Left lung (tissue), 10 donors: Measurements from ENCODE around the gene ALDH2. TPM values are rescaled to one million over a fixed set of nuclear protein-coding genes. Genes with fewer than 3 reads are reported as not detected.

Experiments used
- ATAC-seq: fragments of 200-7000 bp; cut with Tn5 transposase; one replicate; pipeline ENCODE4 v1.9.1; 2020; ENCODE audit warnings: moderate library complexity
- DNase-seq, 4 donors: peaks; one replicate each; pipeline ENCODE4 v3.0.0-alpha.2; 2013 to 2020
- H3K27ac ChIP-seq, 2 donors: fragments of 200-600 bp; sonication (generic) in 1 of 2; one replicate each; pipeline versions ENCODE4 v1.5.0 to v1.8.0; 2020 to 2021
- H3K27me3 ChIP-seq, 2 donors: fragments of 200-600 bp; sonication (generic) in 1 of 2; one replicate each; pipeline versions ENCODE4 v1.5.0 to v1.8.0; 2020 to 2021
- H3K36me3 ChIP-seq, 2 donors: fragments of 200-600 bp; sonication (generic) in 1 of 2; one replicate each; pipeline versions ENCODE4 v1.5.0 to v1.8.0; 2020 to 2021
- H3K4me1 ChIP-seq, 2 donors: fragments of 200-600 bp; one replicate each; pipeline ENCODE4 v1.8.0; 2021
- H3K4me3 ChIP-seq, 2 donors: fragments of 200-600 bp; sonication (generic) in 1 of 2; one replicate each; pipeline versions ENCODE4 v1.5.0 to v1.8.0; 2020 to 2021; ENCODE audit warnings: mild to moderate bottlenecking in 1 of 2
- H3K9me3 ChIP-seq, 2 donors: fragments of 200-600 bp; sonication (generic) in 1 of 2; one replicate each; pipeline versions ENCODE4 v1.5.0 to v1.8.0; 2020 to 2021
- CTCF ChIP-seq, 2 donors: fragments of 200-600 bp; sonication (generic) in 1 of 2; IDR thresholded peaks; one replicate each; pipeline versions ENCODE4 v1.5.0 to v1.8.0; 2021; ENCODE audit warnings: antibody characterized with exemption in 2 of 2
- intact Hi-C, 2 donors: fragments of 100-400 bp; cut with DNase I; formaldehyde crosslinking; loops; one replicate each; pipeline versions ENCODE4 v1.11.2 to v1.14.2; 2022
- polyA plus RNA-seq, 6 donors: library from polyadenylated mRNA; unstranded; fragments of 120-200 nt; gene quantifications; one replicate each; pipeline ENCODE4 v1.2.1, GENCODE V29; 2013; ENCODE audit not compliant: insufficient read length in 6 of 6
- total RNA-seq, 2 donors: library from RNA; stranded (reverse); fragmentation: NEBNext Ultra II Directional; extraction: Animal tissue kit (Norgen Biotek cat#: 25700); gene quantifications; one replicate each; pipeline ENCODE4 v1.2.1, GENCODE V29; 2021
- donor health status: DM: no; HTN: yes; CAD: no.
- donor health status: DM: no; HTN: no; CAD: no.

ALDH2 gene
- total and polyA plus RNA-seq, 8 donors = 91.6 to 289 (median 104) TPM

- ATAC-seq = peak; percentile 62
- no peak overlapping the region for H3K4me3 ChIP-seq
- H3K36me3 ChIP-seq = peaks cover 0 to 16% of the 10 kb centered on the region in 2 donors
- H3K27ac ChIP-seq = peak overlapping the region; percentile 41 to 67
- TF ChIP-seq CTCF (IDR thresholded peaks at IDR 0.05) = no peak
- intact Hi-C loops = loop anchor here in 1 of 2 donors (5.0 kb wide), 1 partner anchor 55 kb away; no protein-coding TSS in a partner anchor
- no peaks in the 10 kb centered on the region for H3K9me3 ChIP-seq
- H3K27me3 ChIP-seq = no peaks in the 10 kb centered on the region
- H3K4me1 ChIP-seq = peaks cover 12 to 21% of the 10 kb centered on the region in 2 donors
- peak in 3 of 4 donors; percentile 51 to 82 (median 69) for DNase-seq
Measured at GRCh38 chr12:111757361-111758119, 9.2 kb upstream of the ALDH2 start.

DNA sequence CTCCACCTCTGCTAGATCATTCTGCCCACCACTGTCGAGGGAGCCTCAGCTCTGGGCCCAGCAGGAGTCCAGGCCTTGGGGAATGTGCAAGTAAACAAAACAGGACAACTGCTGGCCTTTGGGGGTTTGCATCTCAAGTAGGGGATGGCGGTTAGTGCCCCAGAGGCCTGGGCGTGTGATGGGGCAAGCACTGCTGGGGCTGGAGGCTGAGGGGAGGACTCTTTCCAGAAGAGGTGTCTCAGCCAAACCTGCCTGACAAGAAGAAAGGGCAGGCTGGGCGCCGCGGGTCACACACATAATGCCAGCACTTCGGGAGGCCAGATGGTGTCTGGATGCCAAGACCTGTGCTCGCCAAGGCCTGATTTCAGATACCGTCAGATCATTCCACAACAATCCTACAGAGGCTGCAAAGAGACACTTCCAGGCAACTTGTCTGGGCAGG, 8.6 kb upstream of the ALDH2 start:
- ATAC-seq = peak; percentile 68
- no peak for TF ChIP-seq CTCF (IDR thresholded peaks at IDR 0.05)
- peak overlapping the region; percentile 41 to 67 for H3K27ac ChIP-seq

GRCh38 chr12:111759271-111759670, 7.5 kb upstream of the ALDH2 start:
- ATAC-seq = no peak
- Histone ChIP-seq H3K27ac (no peak overlapping the region), H3K9me3 (no peaks in the 10 kb centered on the region), H3K4me3 (no peak overlapping the region), H3K27me3 (no peaks in the 10 kb centered on the region), H3K36me3 (peaks cover 0 to 14% of the 10 kb centered on the region in 2 donors), H3K4me1 (peaks cover 12 to 21% of the 10 kb centered on the region in 2 donors)
- TF ChIP-seq CTCF (IDR thresholded peaks at IDR 0.05) = no peak
- DNase-seq = no peak
- intact Hi-C loops = loop anchor here in 1 of 2 donors (5.0 kb wide), 1 partner anchor 53 kb away; no protein-coding TSS in a partner anchor

More for the DNA sequence above, 8.6 kb upstream of the ALDH2 start:
- intact Hi-C loops = loop anchor here in 1 of 2 donors (5.0 kb wide), 1 partner anchor 54 kb away; no protein-coding TSS in a partner anchor
- Histone ChIP-seq H3K4me3 (no peak overlapping the region), H3K36me3 (peaks cover 0 to 16% of the 10 kb centered on the region in 2 donors), H3K27me3 (no peaks in the 10 kb centered on the region), H3K9me3 (no peaks in the 10 kb centered on the region), H3K4me1 (peaks cover 12 to 21% of the 10 kb centered on the region in 2 donors)
- DNase-seq = peak in 1 of 4 donors; percentile 80

DNA sequence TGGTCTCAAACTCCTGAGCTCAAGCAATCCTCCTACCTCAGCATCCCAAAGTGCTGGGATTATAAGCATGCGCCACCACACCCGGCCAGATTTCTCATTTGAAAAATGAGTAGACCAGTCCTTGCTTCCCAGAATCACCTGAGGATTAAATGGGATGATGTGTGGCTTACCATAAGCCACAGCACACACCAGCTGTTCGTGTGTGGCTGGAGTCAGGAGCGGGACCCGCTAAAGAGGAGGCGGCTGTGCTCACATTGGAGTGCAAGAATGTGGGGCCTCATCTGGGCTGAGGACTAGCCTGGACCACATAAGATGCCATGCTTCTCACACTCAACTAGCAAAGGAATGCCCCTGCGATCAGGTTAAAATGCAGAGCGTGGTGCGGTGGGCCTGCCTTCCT, 6.7 kb upstream of the ALDH2 start:
- intact Hi-C loops = loop anchor here in 1 of 2 donors (5.0 kb wide), 1 partner anchor 52 kb away; no protein-coding TSS in a partner anchor
- H3K4me1 ChIP-seq = peaks cover 12 to 21% of the 10 kb centered on the region in 2 donors
- no peak overlapping the region for H3K4me3 ChIP-seq
- H3K27ac ChIP-seq = no peak overlapping the region
- no peaks in the 10 kb centered on the region for H3K9me3 ChIP-seq
- H3K36me3 ChIP-seq = peaks cover 0 to 10% of the 10 kb centered on the region in 2 donors
- H3K27me3 ChIP-seq = no peaks in the 10 kb centered on the region
- peak in 1 of 4 donors; percentile 16 for DNase-seq
- no peak for TF ChIP-seq CTCF (IDR thresholded peaks at IDR 0.05)
- ATAC-seq = no peak

GRCh38 chr12:111761099-111761498, 5.6 kb upstream of the ALDH2 start:
- DNase-seq = peak in 1 of 4 donors; percentile 22
- peaks cover 0 to 3% of the 10 kb centered on the region in 2 donors for H3K36me3 ChIP-seq
- peaks cover 12 to 30% of the 10 kb centered on the region in 2 donors for H3K4me1 ChIP-seq
- ATAC-seq = no peak
- TF ChIP-seq CTCF (IDR thresholded peaks at IDR 0.05) = no peak
- H3K4me3 ChIP-seq = no peak overlapping the region
- H3K9me3 ChIP-seq = no peaks in the 10 kb centered on the region
- H3K27me3 ChIP-seq = no peaks in the 10 kb centered on the region
- no peak overlapping the region for H3K27ac ChIP-seq
- intact Hi-C loops = no loop called here
